Dedifferentiated amniotic fluid mesenchymal stem cell (primary cell): ENCODE measurements around the gene BRAP.
"Not testable (repeated sequence)": the region's sequence is repeated elsewhere in the genome, so short reads cannot be mapped to it uniquely, and the experiment has no call there.

Source experiments
- DNase-seq: peaks from one replicate; pipeline ENCODE4 v3.0.0-alpha.2; 2016; ENCODE audit errors: extremely low spot score

The BRAP gene, protein sequence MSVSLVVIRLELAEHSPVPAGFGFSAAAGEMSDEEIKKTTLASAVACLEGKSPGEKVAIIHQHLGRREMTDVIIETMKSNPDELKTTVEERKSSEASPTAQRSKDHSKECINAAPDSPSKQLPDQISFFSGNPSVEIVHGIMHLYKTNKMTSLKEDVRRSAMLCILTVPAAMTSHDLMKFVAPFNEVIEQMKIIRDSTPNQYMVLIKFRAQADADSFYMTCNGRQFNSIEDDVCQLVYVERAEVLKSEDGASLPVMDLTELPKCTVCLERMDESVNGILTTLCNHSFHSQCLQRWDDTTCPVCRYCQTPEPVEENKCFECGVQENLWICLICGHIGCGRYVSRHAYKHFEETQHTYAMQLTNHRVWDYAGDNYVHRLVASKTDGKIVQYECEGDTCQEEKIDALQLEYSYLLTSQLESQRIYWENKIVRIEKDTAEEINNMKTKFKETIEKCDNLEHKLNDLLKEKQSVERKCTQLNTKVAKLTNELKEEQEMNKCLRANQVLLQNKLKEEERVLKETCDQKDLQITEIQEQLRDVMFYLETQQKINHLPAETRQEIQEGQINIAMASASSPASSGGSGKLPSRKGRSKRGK

DNA sequence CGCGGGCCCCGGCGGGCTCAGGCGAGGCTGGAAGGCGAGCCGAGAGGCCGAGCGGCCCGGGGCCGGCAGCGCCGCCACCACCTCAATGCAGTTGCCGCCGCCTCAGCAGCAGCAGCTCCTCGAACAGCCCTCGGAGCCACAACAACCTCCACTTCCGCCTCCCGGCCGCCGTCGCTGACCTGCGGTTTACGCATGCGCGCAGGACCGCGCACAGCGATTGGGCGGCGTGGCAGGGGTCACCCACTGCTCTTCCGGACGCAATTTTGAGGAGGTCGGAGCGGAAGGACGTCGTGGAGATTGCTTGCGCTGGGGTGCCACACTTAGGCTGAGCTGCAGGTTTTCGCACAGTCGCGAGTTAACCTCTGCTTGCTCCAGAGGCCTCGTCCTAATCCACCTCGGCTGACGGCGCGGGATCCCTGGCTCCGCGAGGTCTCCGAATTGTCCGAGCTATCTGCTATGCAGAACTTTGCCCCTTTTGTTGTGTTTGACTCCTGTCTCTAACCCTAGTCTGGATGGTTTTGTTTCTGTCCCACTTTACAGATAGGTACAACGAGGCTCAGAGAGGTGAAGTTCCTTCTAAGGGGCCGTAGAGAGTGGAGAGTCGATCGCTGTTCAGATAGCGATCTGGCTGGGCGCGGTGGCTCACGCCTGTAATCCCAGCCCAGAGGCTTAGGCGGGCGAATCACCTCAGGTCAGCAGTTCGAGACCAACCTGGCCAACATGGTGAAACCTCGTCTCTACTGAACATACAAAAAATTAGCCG, at the start of gene BRAP, which contains the start of gene ACAD10:
Gene BRAP (minus strand): TSS at position 146 of the 763 bp plus-strand sequence. CDS start 164 bp downstream, outside the sequence.
Gene ACAD10 (plus strand): TSS at position 243 of the 763 bp plus-strand sequence. CDS start 6,657 bp downstream, outside the sequence.
- peak; percentile 81 for DNase-seq

DNA sequence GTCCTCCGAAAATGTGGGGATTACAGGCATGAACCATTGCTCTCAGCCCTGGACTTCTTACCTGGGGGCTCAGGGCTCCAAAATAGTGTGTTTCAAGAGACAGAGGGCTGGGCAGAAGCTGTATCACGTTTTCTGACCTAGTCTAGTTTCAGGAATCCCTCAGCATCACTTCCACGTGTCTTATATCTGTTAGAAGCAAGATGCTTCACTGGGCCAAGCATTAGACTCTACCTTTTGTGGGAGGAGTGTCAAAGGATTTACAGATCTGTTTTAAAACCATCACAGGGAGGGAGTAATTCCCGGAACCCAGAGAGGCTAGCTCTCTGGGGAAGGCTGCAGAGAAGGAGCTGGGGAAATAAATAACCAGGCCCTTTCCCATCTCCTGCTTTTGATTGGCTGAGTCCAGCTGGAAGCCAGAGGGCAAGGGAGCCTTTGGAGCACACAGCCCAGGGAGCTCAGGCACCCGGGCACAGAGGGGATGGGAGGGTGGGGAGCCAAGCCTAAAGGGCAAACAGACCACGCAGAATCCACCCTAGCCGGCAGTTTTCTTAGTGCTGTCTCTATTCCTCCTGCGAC, 47.7 kb upstream of the BRAP start:
- no peak for DNase-seq

DNA sequence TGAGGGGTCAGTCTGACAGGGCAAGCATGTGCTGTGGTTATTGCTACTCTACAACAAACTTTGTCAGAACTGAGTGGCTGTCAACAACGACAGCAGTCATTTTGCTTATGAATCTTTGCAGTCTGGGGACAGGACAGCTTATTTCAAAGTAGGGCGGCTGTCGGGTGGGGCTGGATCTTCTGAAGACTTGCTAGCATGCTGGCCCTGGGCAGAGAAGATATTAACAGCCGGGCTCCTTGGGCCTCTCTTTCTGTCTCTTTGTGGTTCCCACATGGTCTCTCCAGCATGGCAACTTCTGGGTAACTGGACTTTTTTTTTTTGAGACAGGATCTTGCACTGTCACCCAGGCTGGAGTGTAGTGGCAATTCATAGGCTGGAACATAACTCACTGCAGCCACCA, 47.0 kb upstream of the BRAP start:
- DNase-seq, result no peak

DNA sequence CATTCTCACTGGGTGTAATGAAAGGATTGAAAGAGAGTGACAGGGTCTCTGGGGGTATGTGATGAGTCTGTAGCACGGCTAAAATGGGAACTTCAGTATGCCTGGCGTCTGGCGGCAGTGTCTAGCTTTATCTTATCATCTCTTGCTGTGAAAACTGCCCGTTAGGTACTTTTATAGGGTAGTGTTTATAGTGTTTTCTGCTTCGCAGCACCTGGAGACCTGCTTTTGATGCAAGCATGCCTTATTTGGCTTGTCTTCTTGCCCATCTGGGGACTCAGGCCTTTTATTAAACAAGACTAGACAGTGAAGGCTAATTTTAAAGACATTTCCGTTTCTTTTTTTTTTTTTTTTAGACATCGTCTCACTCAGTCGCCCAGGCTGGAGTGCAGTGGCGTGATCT, 44.7 kb upstream of the BRAP start:
- DNase-seq, result no peak

DNA sequence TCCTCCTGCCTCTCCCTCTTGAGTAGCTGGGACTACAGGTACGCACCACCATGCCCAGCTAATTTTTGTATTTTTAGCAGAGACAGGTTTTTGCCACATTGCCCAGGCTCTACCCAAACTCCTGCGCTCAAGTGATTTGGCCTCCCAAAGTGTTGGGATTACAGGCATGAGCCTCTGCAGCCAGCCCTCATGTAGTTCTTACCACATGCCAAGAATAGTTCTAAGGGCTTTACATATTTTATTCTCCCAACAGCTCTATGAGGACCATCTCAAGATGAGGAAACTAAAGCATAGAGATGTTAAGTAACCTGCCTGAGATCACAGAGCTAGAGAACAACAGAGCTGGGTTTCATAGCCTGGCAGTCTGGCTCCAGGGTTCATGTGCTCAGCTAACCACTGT, 43.0 kb upstream of the BRAP start:
- no peak for DNase-seq

DNA sequence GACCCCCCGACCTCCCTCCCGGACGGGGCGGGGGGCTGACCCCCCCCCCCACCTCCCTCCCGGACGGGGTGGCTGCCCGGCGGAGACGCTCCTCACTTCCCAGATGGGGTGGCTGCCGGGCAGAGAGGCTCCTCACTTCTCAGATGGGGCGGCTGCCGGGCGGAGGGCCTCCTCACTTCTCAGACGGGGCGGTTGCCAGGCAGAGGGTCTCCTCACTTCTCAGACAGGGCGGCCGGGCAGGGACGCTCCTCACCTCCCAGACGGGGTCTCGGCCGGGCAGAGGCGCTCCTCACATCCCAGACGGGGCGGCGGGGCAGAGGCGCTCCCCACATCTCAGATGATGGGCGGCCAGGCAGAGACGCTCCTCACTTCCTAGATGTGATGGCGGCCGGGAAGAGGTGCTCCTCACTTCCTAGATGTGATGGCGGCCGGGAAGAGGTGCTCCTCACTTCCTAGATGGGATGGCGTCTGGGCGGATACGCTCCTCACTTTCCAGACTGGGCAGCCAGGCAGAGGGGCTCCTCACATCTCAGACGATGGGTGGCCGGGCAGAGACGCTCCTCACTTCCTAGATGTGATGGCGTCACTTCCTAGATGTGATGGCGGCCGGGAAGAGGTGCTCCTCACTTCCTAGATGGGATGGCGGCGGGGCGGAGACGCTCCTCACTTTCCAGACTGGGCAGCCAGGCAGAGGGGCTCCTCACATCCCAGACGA, 38.0 kb upstream of the BRAP start:
- not testable (repeated sequence) for DNase-seq

DNA sequence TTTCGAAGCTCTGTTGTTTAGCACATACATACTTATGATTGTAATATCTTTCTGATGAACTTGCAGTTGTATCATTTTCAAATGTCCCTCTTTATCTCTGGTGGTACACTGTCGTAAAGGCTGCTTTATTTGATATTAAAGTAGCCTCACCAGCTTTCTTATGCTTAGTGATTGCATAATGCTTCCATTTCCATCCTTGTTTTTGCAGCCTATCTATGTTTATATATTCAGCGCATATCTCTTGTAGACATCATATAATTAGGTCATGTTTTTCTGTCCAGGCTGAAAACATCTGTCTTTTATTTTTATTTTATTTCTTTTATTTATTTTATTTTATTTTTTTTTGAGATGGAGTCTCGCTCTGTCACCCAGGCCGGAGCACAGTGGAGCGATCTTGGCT, 34.7 kb upstream of the BRAP start:
- no peak for DNase-seq

DNA sequence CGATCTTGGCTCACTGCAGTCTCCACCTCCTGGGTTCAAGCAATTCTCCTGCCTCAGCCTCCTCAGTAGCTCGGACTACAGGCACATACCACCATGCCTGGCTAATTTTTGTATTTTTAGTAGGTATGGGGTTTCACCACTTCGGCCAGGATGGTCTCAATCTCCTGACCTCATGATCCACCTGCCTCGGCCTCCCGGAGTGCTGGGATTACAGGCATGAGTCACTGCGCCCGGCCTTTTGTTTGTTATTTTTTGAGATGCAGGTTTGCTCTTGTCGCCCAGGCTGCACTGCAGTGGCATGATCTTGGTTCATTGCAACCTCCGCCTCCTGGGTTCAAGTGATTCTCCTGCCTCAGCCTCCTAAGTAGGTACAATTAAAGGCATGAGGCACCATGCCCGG, 33.6 kb upstream of the BRAP start:
- DNase-seq, result not testable (repeated sequence)

DNA sequence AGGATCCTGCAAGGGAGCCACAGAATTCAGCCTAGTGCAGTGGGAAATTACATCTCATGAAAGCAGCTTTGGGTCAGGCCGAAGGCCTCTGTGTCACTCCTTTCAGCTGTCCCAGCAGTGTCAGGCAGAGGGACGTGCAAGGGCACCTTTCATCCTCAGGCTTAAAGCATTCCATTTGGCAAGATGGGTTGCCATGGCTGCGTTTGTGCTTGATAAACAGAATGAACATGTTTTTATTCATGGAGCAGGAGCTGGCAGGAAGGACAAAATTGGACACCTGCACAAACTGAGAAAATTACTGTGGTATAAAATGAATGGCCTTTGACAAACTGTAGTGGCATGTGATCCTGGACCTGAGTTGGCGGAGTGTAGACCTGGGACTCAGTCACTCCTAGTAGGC, 29.5 kb upstream of the BRAP start:
- DNase-seq, result no peak

DNA sequence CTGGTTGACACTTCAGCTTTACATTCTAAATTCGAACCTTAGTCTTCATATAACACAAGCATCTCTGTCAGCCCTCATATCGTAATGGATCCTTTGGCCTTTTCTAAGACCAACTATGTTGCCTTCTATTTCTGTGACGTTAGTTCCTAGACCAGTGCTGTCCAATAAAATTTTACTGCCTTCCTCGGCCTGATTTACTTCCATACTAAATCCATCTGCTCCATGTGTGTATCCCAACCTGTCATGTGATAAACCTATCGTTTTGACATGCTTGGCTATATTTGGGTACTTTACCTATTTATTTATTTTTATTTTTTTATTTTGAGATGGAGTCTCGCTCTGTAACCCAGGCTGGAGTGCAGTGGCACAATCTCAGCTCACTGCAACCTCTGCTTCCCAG, 20.4 kb upstream of the BRAP start:
- no peak for DNase-seq

DNA sequence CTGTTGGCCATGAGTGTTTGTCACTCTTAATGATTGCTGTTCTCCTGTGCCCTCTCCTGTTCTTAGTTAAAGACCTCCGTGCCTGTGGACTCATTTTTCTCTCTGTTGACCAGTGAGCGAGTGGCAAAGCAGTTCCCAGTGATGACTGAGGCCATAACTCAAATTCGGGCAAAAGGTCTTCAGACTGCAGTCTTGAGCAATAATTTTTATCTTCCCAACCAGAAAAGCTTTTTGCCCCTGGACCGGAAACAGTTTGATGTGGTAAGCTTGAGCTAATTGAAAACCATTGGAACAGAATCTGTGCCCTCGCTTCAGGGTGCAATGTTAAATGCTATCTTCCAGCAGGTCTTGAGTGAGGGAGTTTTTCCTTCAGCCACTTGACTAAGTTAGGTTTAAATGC, 19.9 kb upstream of the BRAP start:
- no peak for DNase-seq

DNA sequence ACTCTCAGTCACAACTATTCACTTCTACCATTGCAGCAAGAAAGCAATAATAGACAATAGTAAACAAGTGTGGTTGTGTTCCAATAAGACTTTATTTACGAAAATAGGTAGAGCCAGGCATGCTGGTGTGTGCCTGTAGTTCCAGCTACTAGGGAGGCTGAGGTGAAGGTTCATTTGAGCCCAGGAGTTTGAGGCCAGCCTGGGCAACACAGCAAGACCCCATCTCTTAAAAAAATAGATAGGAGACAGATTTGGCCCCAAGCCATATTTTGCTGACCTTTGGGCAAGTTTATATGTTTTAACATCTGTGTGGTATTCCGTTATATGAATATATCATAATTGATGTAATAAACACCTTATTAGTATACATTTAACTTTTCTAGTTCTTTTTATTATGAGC, 14.2 kb upstream of the BRAP start:
- DNase-seq, result no peak

DNA sequence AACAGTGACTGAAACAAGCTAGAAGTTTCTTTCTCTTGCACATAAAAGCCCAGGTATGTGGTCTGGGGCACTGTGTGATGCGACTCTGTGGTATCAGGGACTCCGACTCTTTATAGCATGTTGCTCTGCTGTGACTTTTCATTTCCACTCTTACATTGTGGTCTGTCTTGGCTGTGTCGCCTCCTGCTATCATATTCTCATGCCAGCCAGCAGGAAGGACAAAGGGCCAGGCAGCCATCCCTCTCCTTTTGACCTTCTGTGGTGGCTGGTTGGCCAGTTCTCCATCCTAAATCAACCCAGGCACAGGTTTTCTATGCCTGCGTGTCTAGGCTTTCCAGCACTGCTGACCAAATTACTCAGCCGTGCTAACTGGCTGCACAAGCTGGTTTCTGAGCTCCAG, 8.1 kb upstream of the BRAP start:
- no peak for DNase-seq

DNA sequence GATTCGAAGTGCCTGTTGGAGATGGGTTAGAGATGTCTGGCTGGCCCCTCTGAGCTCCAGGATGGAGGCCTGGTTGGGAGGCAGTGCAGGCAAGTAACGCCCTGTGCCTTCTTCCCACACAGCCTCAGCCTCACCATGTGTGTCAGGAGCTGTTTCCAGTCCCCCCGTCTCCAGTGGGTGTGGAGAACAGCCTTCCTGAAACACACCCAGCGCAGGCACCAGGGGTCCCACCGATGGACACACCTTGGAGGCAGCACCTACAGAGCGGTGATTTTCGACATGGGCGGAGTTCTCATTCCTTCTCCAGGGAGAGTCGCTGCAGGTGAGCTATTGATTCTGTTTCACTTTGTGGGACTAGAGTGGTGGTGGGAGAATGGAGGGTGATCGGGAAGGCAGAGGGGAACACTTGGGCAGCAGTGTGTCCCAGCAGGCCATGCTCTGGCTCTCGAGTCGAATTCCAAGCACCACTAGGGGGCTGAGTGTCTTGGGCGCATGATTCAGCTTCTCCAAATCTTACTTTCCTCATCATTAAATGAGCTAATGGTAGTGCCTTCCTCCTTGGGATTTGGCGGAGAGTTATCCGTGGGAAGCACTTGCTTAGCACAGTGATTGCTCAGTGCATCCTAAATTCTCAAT, 6.9 kb upstream of the BRAP start:
- DNase-seq, result no peak

DNA sequence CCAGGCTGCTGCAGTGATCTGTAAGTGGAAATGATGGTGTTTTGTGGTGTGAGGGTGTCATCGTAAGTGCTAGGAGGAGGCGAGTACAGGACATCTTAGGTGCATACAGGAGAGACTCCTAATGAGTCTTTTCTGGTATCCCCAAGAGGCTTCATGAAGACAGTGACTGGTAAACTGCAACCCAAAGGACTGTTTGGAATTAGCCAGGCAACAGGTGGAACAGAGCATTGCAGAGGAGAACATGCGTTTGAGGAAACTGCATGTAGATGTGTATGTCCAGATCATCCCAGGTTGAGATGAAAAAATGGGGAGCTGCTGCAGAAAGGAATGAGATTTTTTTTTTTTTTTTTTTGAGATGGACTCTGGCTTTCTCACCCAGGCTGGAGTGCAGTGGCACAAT, 5.5 kb upstream of the BRAP start:
- DNase-seq, result no peak

DNA sequence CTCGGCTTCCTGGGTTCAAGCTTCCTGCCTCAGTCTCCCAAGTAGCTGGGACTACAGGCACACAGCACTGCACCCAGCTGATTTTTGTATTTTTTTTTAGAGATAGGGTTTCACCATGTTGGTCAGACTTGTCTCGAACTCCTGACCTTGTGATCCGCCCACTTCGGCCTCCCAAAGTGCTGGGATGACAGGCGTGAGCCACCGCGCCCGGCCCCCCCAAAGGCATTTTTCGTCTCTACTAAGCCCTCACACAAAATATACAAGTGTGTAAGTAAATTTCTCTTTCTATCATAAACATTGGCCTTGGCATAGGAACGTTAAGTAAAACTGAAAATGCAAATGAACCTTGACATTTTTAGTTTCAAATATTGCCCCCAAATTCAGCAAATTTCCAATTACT, 2.2 kb upstream of the BRAP start:
- DNase-seq, result no peak

DNA sequence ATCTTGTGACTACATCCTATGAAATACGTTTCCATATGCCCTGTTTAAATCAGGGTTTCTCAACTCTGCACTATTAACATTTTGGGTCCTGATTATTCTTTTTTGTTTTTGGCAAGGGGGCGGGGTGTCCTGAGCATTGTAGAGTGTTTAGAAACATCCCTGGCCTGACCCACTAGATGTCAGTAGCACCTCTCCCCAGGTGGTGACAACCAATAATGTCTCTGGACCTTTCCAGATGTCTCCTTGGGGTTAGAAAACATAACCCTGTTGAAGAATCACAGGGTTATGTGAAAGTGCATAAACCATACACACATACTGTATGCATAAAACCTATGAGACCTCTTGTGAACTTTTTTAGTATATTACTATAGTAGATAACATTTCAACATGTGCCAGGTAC, 1.5 kb upstream of the BRAP start:
- no peak for DNase-seq

DNA sequence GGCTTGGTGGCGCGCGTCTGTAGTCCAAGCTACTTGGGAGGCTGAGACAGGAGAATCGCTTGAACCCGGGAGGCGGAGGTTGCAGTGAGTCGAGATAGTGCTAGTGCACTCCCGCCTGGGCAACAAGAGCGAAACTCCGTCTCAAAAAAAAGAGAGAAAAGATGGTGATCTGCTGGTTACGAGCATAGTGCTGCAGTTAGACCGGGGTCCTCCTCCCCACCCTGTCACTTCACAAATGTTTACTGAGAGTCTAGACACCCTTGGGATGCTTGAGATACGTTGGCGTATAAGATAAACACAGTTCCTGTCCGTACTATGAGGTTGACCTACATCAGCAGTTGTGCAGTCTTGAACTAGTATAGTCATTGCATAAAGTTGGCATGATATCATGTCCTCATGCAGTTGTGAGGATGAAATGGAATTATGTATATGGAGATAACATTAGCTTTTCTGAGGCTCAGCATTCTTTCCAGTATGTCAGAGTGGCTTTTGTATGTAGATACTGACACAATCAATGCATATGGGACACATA, 884 bp upstream of the BRAP start:
- DNase-seq, result no peak

DNA sequence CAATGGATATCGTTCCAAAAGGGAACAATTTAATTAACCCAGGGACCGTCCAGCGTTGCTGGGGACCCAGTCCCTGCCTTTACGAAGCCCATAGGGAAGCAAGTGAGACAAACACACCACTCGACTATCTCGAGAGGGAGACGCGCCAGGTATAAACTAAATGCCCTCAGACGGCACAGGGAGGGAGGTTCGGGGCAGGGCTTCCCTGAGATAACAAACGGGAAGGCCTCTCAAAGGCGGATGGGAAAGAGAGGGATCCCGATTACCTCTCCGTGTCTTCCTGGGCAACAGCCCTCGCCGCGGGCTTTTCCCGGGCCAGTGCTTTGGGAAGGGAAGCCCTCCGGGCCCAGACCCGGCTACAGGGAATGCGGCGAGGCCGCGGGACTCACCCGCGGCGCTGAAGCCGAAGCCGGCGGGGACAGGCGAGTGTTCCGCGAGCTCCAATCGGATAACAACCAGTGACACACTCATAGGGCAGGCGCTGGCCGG, 390 bp downstream of the BRAP start:
- DNase-seq, result no peak

DNA sequence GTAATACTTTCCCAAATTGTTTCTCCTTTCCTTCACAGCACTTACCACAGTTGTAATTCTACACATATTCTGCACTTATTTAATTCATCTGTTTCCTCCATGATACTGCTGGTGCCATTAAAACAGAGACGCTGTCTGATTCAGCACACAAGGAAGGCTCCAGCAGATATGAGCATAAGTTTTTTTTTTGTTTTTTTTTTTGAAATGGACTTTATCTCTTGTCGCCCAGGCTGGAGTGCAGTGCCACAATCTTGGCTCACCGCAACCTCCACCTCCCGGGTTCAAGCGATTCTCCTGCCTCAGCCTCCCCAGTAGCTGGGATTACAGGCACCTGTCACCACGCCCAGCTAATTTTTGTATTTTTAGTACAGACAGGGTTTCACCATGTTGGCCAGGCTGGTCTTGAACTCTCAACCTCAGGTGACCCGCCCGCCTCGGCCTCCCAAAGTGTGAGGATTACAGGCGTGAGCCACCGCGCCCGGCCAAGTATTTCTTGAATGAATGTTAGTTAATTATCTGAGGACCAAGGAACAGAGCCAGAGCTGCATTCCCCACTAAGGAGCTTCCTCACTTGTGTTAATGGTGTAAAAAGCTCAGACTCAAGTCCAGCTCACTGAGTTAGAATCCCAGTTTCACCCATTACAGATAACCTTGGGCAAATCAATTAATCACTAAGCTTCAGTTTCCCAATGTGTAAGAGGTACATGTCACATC, 1.1 kb downstream of the BRAP start:
- DNase-seq, result not testable (repeated sequence)
